ENCODE measurements around the gene AGPAT4. TPM values are rescaled to one million over a fixed set of nuclear protein-coding genes. Genes with fewer than 3 reads are reported as not detected.
"Not testable (repeated sequence)": the region's sequence is repeated elsewhere in the genome, so short reads cannot be mapped to it uniquely, and the experiment has no call there.

AGPAT4 gene, protein sequence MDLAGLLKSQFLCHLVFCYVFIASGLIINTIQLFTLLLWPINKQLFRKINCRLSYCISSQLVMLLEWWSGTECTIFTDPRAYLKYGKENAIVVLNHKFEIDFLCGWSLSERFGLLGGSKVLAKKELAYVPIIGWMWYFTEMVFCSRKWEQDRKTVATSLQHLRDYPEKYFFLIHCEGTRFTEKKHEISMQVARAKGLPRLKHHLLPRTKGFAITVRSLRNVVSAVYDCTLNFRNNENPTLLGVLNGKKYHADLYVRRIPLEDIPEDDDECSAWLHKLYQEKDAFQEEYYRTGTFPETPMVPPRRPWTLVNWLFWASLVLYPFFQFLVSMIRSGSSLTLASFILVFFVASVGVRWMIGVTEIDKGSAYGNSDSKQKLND
- total RNA-seq: 8.3 and 10.1 TPM in 2 replicates
- long read RNA-seq, full-length matches to known transcripts: 29 of 44 reads
- long read RNA-seq, partial matches to known transcripts: 2 of 44 reads
- long read RNA-seq, other reads (novel, unspliced or antisense): 13 of 44 reads

DNA sequence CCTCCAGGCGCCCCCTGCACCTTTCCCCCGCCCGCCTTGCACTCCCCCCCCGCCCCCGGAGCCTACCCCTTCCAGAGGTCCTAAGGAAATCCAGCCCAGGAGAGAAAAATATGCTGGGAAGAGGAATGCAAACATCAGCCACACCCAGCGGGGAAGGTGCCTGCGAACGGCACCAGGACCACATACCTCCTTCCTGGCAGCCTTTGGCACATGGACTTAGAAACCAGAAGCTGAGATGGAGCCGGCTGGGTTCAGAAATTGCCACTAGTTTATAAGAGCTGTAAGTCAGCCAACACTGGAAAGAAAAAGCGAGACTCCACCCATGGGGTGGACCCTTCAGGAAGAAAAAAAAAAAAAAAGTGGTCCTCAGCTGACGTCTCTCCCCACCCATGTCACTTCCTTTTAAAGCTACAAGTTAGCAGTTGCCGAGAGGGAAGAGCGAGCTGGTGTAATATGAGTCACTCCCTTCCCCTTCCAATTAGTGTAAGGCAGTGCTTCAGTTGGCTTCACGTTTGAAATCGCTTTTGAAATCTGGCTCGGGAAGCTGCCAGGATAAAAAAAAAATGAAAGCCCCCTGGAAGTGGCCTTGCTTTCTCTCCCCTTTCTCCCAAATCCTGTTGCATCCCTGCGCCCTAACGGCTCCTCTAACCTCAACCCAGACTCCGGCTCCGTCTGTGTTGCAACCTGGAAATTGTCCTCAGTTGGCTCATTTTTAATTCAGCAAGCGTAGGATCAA lies at the start of gene AGPAT4:
Gene AGPAT4, minus strand, starts transcription at position 310 of the 736 bp plus-strand sequence. CDS start 41,848 bp downstream, outside the sequence.
- TF ChIP-seq, protein P1, sequence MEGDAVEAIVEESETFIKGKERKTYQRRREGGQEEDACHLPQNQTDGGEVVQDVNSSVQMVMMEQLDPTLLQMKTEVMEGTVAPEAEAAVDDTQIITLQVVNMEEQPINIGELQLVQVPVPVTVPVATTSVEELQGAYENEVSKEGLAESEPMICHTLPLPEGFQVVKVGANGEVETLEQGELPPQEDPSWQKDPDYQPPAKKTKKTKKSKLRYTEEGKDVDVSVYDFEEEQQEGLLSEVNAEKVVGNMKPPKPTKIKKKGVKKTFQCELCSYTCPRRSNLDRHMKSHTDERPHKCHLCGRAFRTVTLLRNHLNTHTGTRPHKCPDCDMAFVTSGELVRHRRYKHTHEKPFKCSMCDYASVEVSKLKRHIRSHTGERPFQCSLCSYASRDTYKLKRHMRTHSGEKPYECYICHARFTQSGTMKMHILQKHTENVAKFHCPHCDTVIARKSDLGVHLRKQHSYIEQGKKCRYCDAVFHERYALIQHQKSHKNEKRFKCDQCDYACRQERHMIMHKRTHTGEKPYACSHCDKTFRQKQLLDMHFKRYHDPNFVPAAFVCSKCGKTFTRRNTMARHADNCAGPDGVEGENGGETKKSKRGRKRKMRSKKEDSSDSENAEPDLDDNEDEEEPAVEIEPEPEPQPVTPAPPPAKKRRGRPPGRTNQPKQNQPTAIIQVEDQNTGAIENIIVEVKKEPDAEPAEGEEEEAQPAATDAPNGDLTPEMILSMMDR (IDR thresholded peaks at IDR 0.05): no peak
- Mint-ChIP-seq H3K4me3 (ENCODE audit: unreplicated experiment) (peak within 1 kb of the TSS; percentile 83), H3K36me3 (ENCODE audit: unreplicated experiment) (no peaks in the 10 kb centered on the region), H3K27ac (ENCODE audit: unreplicated experiment) (peak within 1 kb of the TSS; percentile 91), H3K9me3 (ENCODE audit: unreplicated experiment) (no peaks in the 10 kb centered on the region), H3K4me1 (ENCODE audit: unreplicated experiment) (peaks cover 22% of the 10 kb centered on the region), H3K27me3 (ENCODE audit: unreplicated experiment) (peaks cover 2% of the 10 kb centered on the region)
- DNase-seq (ENCODE audit: extremely low spot score, unreplicated experiment): peak; percentile 88

DNA sequence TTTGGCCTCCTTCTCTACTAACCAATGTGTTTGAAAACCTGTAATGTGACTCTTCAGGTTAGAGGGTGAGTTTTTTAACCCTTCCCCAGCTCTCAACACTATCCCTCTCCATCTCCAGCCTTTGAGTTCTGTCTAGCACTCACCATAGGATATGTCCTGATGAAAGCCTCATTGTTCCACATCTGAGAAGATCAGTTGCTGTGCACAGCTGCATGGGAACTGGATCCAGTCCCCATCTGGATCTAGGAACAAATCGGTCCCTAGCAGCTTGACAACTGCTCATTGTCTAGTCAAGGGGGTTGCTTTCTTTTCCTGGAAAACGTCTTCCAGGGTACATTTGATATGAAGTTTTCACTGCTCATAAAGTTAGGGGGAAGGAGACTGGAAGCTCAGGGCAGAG lies 45.4 kb upstream of the AGPAT4 start:
- TF ChIP-seq, protein P1 (IDR thresholded peaks at IDR 0.05): no peak
- no peak overlapping the region for H3K27ac Mint-ChIP-seq (ENCODE audit: unreplicated experiment)
- DNase-seq (ENCODE audit: extremely low spot score, unreplicated experiment): no peak
- no peak overlapping the region for H3K4me3 Mint-ChIP-seq (ENCODE audit: unreplicated experiment)
- H3K27me3 Mint-ChIP-seq (ENCODE audit: unreplicated experiment): peaks cover 10% of the 10 kb centered on the region
- H3K36me3 Mint-ChIP-seq (ENCODE audit: unreplicated experiment): no peaks in the 10 kb centered on the region
- H3K4me1 Mint-ChIP-seq (ENCODE audit: unreplicated experiment): no peaks in the 10 kb centered on the region
- H3K9me3 Mint-ChIP-seq (ENCODE audit: unreplicated experiment): no peaks in the 10 kb centered on the region

DNA sequence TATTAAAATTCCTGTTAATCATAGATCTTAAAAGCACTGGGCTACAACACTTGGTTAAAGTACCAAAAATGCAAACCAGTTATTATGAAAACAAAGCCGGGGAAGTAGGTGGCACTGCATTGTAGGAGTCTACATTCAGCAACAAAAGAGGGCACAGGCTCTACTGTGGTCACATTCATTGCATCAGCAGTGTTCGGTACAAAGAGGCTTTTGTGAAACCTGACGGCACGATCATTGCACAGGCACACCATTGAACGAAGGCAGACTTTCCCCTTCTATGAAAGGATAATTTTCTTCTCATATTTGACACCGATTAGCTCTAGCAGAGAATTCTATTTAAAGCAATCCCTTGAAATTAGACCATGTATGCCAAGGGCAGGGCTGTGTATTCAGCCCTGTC lies 44.6 kb upstream of the AGPAT4 start:
- peaks cover 15% of the 10 kb centered on the region for H3K27me3 Mint-ChIP-seq (ENCODE audit: unreplicated experiment)
- H3K4me3 Mint-ChIP-seq (ENCODE audit: unreplicated experiment): no peak overlapping the region
- H3K27ac Mint-ChIP-seq (ENCODE audit: unreplicated experiment): no peak overlapping the region
- no peaks in the 10 kb centered on the region for H3K9me3 Mint-ChIP-seq (ENCODE audit: unreplicated experiment)
- TF ChIP-seq, protein P1 (IDR thresholded peaks at IDR 0.05): no peak
- H3K4me1 Mint-ChIP-seq (ENCODE audit: unreplicated experiment): no peaks in the 10 kb centered on the region
- H3K36me3 Mint-ChIP-seq (ENCODE audit: unreplicated experiment): no peaks in the 10 kb centered on the region
- DNase-seq (ENCODE audit: extremely low spot score, unreplicated experiment): no peak

DNA sequence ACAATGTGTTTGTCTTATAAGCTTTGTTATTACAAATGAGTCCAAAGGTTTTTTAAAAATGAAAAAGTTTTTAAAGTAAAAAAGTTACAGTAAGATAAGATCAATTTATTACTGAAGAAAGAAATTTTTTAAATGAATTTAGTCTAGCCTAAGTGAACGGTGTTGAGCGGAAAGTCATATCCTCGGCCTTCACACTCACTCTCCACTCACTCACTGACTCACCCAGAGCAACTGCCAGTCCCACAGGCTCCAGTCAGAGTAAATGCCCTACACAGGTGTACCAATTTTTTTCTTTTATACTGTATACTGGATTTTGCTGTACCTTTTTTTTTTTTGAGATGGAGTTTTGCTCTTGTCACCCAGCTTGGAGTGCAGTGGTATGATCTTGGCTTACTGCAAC lies 42.7 kb upstream of the AGPAT4 start:
- TF ChIP-seq, protein P1 (IDR thresholded peaks at IDR 0.05): no peak
- DNase-seq (ENCODE audit: extremely low spot score, unreplicated experiment): no peak
- Mint-ChIP-seq H3K9me3 (ENCODE audit: unreplicated experiment) (no peaks in the 10 kb centered on the region), H3K27me3 (ENCODE audit: unreplicated experiment) (peaks cover 23% of the 10 kb centered on the region), H3K36me3 (ENCODE audit: unreplicated experiment) (no peaks in the 10 kb centered on the region), H3K4me3 (ENCODE audit: unreplicated experiment) (no peak overlapping the region), H3K27ac (ENCODE audit: unreplicated experiment) (no peak overlapping the region), H3K4me1 (ENCODE audit: unreplicated experiment) (no peaks in the 10 kb centered on the region)

DNA sequence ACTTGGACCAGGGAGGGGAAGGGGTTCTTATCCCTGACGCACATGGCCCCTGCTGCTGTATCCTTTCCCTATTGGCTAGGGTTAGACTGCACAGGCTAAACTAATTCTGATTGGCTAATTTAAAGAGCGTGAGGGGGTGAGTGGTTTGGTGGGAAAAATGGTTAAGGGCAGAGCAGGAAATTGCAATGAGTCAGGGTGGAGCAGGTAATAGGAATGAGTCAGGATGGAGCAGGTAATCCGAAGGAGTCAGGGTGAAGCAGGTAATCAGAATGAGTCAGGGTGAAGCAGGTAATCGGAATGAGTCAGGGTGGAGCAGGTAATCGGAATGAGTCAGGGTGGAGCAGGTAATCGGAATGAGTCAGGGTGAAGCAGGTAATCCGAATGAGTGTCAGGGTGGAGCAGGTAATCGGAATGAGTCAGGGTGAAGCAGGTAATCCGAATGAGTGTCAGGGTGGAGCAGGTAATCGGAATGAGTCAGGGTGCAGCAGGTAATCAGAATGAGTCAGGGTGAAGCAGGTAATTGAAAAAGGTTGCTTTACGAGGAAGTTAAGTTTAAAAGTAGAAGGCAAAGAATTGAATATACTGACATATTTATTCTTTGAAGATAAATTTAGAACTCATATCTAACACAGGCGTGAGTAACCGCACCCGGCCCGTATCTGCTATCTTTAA lies 41.5 kb upstream of the AGPAT4 start:
- H3K36me3 Mint-ChIP-seq (ENCODE audit: unreplicated experiment); H3K4me1 Mint-ChIP-seq (ENCODE audit: unreplicated experiment); H3K4me3 Mint-ChIP-seq (ENCODE audit: unreplicated experiment); DNase-seq (ENCODE audit: extremely low spot score, unreplicated experiment); H3K27ac Mint-ChIP-seq (ENCODE audit: unreplicated experiment); H3K9me3 Mint-ChIP-seq (ENCODE audit: unreplicated experiment): not testable (repeated sequence)
- peaks cover 23% of the 10 kb centered on the region for H3K27me3 Mint-ChIP-seq (ENCODE audit: unreplicated experiment)

DNA sequence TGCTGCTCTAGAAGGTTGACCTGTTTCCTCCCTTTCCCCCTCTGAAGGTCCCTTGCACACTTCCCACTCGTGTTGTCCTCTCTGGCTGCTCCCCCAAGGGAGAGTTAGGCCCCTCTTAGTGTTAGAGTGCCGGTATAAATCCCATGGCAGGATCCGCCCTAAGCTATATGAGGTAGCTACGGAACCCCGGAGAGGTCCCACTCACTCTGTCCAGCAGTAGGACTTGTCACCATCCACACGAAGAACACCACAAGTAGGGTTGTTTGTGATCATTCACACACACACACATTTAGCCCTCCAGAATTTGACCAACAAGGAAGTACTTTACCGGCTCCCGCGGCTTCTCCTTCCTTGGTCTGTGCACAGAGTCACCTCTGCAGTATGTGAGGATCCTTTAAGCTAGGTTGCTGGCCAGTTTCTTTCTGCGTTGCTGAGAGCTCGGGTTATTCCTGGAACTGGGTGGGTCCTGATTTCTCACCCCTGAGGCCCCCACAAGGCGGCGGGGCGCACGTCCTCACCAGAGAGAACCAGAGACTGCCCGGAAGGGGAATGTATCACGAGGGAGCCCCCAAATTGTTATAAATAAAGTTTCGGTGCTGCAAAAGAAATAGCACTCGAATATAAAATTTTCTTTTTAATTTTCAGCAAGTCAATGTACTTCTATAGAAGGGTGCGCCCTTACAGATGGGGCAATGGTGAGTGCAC lies 40.8 kb upstream of the AGPAT4 start:
- DNase-seq (ENCODE audit: extremely low spot score, unreplicated experiment); H3K36me3 Mint-ChIP-seq (ENCODE audit: unreplicated experiment); H3K9me3 Mint-ChIP-seq (ENCODE audit: unreplicated experiment); H3K4me1 Mint-ChIP-seq (ENCODE audit: unreplicated experiment); H3K27ac Mint-ChIP-seq (ENCODE audit: unreplicated experiment); H3K4me3 Mint-ChIP-seq (ENCODE audit: unreplicated experiment): not testable (repeated sequence)
- peaks cover 23% of the 10 kb centered on the region for H3K27me3 Mint-ChIP-seq (ENCODE audit: unreplicated experiment)

Measured in osteocyte (in vitro differentiated cells).